T1000 (cell line): Measurements from ENCODE around the gene PHF2.

Experiments
- DNase-seq: peaks from one replicate; lab custom pipeline; 2025; ENCODE audit warnings: mixed read lengths; lab: John Stamatoyannopoulos, UW

PHF2 gene

GRCh38 chr9:93568169-93568568, 8.2 kb upstream of the PHF2 start:
- no peak for DNase-seq

- no peak for DNase-seq
Observed at GRCh38 chr9:93569621-93570174, 6.7 kb upstream of the PHF2 start.

DNA sequence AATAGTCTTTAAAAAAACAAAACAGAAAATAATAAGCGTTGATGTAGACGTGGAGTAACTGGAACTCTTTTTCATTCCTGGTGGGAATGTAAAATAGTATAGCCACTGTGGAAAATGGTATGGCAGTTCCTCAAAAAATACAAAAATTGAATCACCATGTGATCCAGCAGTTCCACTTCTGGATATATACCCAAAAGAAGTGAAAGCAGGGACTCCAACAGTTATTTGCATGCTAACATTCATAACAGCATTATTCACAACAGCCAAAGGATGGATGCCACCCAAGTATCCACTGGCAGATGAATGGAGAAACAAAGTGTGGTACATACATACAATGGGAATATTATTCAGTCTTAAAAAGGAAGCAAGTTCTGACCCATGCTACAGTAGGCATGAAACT, 4.2 kb upstream of the PHF2 start:
- DNase-seq: no peak

- DNase-seq: no peak
Observed at GRCh38 chr9:93572636-93573515, 3.5 kb upstream of the PHF2 start.

DNA sequence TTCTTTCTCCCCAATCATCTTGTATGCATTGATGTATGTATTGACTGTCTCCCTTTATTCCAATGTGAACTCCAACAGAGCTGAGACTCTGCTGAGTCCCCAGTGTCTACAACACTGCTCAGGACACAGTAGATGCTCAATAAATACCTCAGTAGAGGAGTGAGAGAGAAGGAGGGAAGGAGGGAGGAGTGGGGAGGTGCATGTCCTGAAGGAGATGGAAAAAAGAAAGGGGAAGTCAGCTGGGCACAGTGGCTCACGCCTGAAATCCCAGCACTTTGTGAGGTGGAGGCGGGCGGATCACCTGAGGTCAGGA, 2.9 kb upstream of the PHF2 start:
- no peak for DNase-seq

DNA sequence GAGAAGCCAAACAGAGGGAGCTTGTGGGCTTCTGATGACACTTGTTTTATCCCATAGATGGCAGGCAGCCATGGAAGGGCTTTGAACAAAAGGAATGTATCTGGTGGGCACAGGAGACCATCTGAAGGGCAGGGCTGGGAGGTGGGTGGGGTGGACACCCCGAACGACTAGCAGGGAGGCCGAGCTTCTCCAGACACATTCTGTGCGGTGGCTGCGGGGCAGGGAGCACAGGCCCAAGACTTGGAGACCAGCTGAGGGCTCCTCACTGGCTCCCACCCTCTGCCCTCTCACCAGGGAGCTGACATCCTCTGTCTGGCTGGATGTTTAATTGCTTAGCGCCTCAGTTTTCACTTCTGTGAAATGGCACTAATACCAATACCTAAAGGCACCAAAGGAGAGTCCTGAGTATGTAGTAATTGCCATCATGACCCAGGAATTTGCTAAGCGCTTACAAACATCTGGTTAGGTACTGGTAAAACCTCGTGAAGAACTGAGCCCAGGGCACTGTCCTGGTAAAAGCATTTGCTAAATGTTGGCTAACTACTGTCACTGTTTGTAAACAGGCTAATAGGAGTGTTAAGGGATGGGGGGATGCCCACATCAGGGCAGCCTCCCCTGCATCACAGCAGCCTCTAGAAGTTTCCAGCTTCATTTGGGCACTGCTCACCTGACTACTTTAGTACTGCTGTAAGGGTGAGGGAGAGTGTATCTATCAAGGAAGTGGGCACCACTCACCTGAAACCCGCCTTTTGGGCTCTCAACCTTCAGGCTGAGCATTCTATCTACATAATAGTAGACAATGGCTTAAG, 2.1 kb upstream of the PHF2 start:
- no peak for DNase-seq

- no peak for DNase-seq
Observed at GRCh38 chr9:93574900-93575795, 1.2 kb upstream of the PHF2 start.

DNA sequence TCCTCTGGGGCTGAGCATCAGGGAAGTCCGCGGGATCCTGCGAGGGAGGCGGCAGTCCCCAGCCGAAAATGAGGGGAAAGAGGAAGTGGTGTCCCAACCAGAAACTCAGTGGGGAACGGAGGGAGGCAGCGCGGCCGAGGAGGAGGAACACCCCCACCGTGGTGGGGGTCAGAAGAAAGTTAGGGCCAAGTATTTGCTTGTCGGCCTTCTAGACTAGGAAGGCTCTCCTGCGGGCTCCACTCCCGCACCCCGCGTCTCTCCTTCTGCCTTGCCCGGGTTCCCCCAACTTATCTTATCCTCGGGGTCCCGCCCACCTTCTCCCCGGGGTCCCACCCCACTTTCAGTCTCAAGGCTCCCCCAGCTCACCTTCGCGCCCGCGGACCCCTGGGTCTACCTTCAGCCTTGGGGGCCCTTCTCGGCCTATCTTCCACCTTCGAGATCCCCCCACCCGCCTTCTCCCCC, 557 bp upstream of the PHF2 start:
- DNase-seq: peak; percentile 12

DNA sequence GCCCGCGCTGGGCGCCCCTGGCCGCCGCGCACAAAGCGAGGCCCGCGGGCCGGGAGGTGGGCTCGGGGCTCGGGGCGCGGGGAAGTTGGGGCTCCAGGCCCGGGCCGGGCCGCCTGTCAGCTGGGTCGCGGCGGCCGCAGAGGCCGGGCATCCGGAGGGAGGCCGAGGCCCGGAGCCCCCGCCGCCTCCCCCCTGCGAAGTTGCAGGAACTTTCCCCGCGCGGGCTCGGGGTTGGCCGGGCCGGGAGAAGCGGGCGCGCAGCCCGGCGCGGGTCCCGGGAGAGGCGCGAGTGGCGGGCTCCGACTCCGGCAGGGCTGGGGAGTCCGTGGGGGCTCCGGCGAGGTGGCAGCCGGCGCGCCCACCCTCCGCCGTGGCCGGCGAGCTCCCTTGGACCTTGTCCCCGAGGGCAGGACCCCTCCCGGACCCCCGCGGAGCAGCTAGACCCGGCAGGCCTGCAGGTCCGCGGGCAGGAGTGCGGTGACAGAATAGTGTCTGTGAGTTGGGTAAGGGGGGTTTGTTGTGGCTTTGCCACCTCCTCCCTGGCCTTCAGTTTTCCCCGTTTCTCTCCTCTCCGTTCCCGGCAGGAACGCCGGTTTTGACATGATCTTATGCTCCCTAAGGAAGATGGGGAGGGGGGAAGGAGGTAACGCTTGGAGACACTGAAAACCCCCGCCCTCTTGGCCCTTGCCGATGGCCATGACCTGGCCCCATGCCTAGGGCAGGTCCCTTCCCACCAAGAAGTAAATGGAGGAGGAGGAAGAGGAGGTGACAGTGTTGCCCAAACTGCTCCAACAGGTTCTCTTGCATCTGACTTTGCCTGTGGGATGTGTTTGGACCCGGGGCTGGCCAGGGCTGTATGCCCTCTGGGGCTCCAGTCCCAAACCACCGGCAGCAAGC, 942 bp downstream of the PHF2 start:
- no peak for DNase-seq

GRCh38 chr9:93577975-93578682, 1.7 kb downstream of the PHF2 start:
- DNase-seq: no peak

GRCh38 chr9:93578844-93579243, 2.5 kb downstream of the PHF2 start:
- no peak for DNase-seq

GRCh38 chr9:93579711-93580516, 3.5 kb downstream of the PHF2 start:
- DNase-seq: no peak

DNA sequence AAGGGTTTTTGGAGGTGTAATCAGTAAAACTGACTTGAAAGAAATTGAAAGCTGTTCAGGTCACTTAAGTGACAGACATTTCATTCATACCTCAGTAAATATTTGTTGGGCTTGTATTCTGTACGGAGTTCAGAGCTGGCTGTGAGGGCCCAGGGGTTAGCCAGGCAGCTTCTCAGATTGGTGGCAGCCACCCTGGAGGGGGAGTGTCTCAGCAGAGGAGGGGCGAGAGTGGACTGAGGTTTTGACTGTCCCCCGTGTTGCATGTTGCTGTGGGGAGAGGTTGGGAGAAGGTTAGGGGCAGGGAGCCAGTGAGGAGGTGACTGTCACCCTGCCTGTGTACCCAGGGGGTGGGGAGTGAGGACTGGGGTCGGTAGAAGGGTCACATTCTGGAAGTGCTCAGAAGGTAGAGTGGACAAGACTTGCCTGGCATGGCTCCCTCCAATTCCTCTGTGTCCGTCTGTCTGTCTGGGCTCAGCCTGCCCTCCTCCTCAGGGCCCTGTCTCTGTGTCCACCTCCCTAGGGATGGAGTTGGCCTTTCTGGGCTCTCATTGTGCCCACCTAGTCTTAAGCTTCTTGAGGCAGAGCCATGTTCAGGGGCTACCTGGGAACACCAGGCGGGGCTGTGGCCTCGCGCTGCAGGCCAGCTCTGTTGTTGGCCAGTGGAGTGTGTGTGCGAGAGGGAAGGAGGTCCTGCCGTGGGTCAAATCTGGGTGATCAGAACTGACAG, 4.4 kb downstream of the PHF2 start:
- DNase-seq: no peak

DNA sequence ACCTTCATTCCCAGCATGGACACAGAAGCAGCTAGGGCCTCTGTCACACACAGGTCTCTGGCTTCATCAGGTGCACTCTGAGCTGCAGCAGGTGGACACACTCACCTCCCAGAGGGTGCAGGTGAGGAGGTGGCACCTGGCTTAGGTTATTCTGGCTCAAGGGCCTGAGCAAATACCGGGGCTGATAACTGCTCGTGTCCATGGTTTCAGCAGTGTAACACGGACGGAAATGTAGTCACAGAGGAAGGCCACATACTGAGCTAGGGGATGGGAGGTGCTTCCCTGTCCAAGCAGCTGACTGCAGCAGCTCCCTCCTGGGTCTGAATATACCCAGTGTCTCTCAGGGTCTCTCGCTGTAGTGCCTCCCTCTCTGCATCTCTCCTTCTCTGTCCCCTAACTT, 5.7 kb downstream of the PHF2 start:
- no peak for DNase-seq

GRCh38 chr9:93582550-93582949, 6.2 kb downstream of the PHF2 start:
- no peak for DNase-seq

DNA sequence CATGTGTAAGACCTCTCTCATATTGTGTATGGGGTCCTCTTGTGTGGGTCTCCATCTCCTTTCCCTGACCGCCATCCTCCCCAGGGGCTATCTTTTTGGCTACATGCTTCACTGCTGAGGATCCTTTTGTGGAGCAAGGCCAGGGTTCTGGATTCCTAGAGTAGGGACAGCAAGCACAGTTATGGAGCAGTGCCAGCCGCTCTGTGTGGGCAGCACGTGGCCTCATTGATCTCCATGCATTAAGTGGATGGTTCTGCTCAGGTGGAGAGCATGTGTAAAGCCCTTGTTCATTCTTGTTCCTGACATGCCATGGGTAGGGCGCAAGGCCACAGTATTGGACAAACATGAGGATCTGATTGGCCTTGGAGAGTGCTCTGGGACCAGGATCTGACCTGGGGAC, 8.9 kb downstream of the PHF2 start:
- DNase-seq: no peak

DNA sequence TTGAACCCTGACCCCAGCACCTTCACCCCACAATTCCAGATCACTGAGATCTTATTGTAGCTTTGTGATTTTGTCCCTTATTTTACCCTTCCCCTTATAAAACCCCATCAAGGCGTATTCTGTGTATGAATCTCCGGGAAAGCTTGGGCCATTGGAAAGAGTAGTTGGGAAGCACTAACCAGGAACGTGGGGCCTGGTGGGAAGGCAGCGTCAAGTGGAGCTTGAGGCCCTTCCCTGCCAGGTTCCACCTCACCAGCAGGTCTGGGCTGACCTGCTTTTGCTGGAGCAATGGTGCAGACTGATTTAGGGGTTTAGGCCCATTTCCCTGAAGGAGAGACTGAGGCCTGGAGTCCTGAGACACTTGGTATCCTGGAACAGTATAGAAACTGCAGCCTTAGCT, 9.3 kb downstream of the PHF2 start:
- DNase-seq: no peak

GRCh38 chr9:93586290-93587057, 10.1 kb downstream of the PHF2 start:
- no peak for DNase-seq
